NB4 (cell line): Measurements from ENCODE around the gene USP28.
A peak's percentile ranks its signal among the peaks of the same experiment; 100 is the strongest.

Experiments used
- CTCF ChIP-seq: IDR thresholded peaks from one replicate; pipeline ENCODE4 v1.5.1; 2012; ENCODE audit warnings: low read depth, low read length
- MAX ChIP-seq: IDR thresholded peaks from 2 replicates; pipeline ENCODE4 v1.6.1; 2011; ENCODE audit warnings: low read depth, low read length
- MYC ChIP-seq: IDR thresholded peaks from 2 replicates; pipeline ENCODE4 v1.6.1; 2011; ENCODE audit warnings: low read depth, low read length
- POLR2A ChIP-seq: IDR thresholded peaks from 2 replicates; pipeline ENCODE4 v1.6.1; 2011; ENCODE audit warnings: mild to moderate bottlenecking; ENCODE audit not compliant: insufficient read length; ENCODE audit errors: extremely low read depth

GRCh38 chr11:113773416-113774173 is 101.8 kb downstream of the USP28 start, which contains the start of gene ZW10:
- TF ChIP-seq MYC (peak; percentile 73; the same call in 1 of the 2 replicates), CTCF (peak; percentile 66), POLR2A (peak; percentile 66), MAX (peak; percentile 70)
